ENCODE data around the gene PHYHIPL. TPM values are rescaled to one million over a fixed set of nuclear protein-coding genes. Genes with fewer than 3 reads are reported as not detected.

The PHYHIPL gene
- total RNA-seq, 2 donors from 2014 or later = not detected

- Mint-ChIP-seq H3K9me3 (peaks cover 1 to 3% of the 10 kb centered on the region in 2 donors), H3K4me1 (ENCODE audit: low read depth) (no peaks in the 10 kb centered on the region), H3K4me3 (no peak overlapping the region), H3K27me3 (ENCODE audit: low read depth) (peaks cover 12% of the 10 kb centered on the region), H3K27ac (no peak overlapping the region), H3K36me3 (ENCODE audit: insufficient read depth in 2 of 2) (peaks cover 4 to 7% of the 10 kb centered on the region in 2 donors)
- DNase-seq (no peak), ATAC-seq (replicated peaks in 1 of 2) (no peak)
Observed at GRCh38 chr10:59172567-59172966, 3.9 kb upstream of the PHYHIPL start.

- H3K36me3 Mint-ChIP-seq (ENCODE audit: insufficient read depth in 2 of 2) = peaks cover 4 to 7% of the 10 kb centered on the region in 2 donors
- no peak for DNase-seq
- no peak overlapping the region for H3K27ac Mint-ChIP-seq
- no peaks in the 10 kb centered on the region for H3K4me1 Mint-ChIP-seq (ENCODE audit: low read depth)
- ATAC-seq (replicated peaks in 1 of 2) = no peak
- peaks cover 1 to 3% of the 10 kb centered on the region in 2 donors for H3K9me3 Mint-ChIP-seq
- H3K4me3 Mint-ChIP-seq = no peak overlapping the region
- peaks cover 15% of the 10 kb centered on the region for H3K27me3 Mint-ChIP-seq (ENCODE audit: low read depth)
Observed at GRCh38 chr10:59173414-59173813, 3.0 kb upstream of the PHYHIPL start.

DNA sequence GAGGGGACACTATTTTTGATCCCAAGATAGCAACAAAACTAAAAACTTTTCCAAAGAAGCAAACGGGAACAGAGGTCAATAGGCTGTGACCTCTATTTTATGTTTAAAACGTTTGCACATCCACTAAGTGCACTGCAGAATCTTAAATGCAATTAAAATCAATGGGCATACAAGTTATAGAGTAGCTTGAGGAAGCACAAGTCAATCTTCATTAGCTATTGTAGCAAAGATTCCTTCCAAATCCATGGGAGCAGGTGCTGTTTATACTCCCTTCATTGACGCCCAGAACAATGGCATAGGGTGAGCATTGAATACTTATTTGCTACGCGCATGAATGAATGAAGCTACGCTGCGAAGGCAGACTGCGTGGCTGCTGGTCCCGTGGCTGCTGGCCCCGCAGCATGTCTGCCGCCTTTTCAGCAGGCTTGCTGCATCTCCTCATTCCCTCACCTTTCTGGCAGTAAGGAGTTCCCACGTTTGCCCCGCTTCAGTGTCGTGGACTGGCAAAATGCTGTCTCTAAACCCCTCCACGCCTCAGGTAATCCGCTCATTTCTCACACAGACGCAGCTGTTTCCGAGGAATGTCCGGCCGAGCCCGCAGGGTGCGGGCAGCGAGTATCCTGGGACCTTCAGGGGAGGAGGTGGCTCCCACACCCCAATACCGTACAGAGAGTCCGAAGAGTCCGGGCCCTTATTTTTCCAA, 754 bp upstream of the PHYHIPL start:
- Mint-ChIP-seq H3K36me3 (ENCODE audit: insufficient read depth in 2 of 2) (peaks cover 4 to 7% of the 10 kb centered on the region in 2 donors), H3K27me3 (ENCODE audit: low read depth) (peaks cover 15% of the 10 kb centered on the region), H3K4me1 (ENCODE audit: low read depth) (no peaks in the 10 kb centered on the region), H3K27ac (no peak overlapping the region), H3K4me3 (peak overlapping the region in 1 of 2 donors; percentile 37), H3K9me3 (peaks cover 1 to 3% of the 10 kb centered on the region in 2 donors)
- DNase-seq (no peak), ATAC-seq (replicated peaks in 1 of 2) (no peak)

- peak overlapping the region; percentile 38 to 43 for H3K4me3 Mint-ChIP-seq
- no peak for ATAC-seq (replicated peaks in 1 of 2)
Observed at GRCh38 chr10:59177031-59177797, 771 bp downstream of the PHYHIPL start.

DNA sequence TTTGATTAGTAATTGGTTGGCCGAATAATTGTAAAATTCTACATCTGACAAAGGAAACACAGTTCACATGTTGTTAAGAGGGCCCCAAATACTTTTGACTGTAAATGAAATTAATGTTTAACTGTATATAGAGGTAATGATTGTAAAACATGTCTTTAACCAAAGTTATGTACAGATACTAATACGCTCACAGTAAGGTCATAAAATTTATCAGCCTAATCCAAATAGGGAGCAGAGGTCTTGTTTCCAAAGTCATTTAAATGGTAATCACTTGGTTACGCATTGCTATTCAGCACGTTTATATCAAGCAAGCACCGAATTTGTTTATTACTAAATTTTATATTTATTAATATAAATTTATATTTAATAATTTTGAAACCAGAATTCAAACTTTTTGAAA, 1.4 kb downstream of the PHYHIPL start:
- H3K36me3 Mint-ChIP-seq (ENCODE audit: insufficient read depth in 2 of 2) = peaks cover 4 to 7% of the 10 kb centered on the region in 2 donors
- peaks cover 15% of the 10 kb centered on the region for H3K27me3 Mint-ChIP-seq (ENCODE audit: low read depth)
- DNase-seq = no peak
- H3K9me3 Mint-ChIP-seq = peaks cover 1 to 3% of the 10 kb centered on the region in 2 donors
- no peaks in the 10 kb centered on the region for H3K4me1 Mint-ChIP-seq (ENCODE audit: low read depth)
- no peak for ATAC-seq (replicated peaks in 1 of 2)
- no peak overlapping the region for H3K27ac Mint-ChIP-seq
- H3K4me3 Mint-ChIP-seq = no peak overlapping the region

More at GRCh38 chr10:59177031-59177797, 771 bp downstream of the PHYHIPL start:
- H3K36me3 Mint-ChIP-seq (ENCODE audit: insufficient read depth in 2 of 2) = peaks cover 4 to 7% of the 10 kb centered on the region in 2 donors
- peaks cover 15% of the 10 kb centered on the region for H3K27me3 Mint-ChIP-seq (ENCODE audit: low read depth)
- H3K27ac Mint-ChIP-seq = no peak overlapping the region
- peaks cover 1 to 3% of the 10 kb centered on the region in 2 donors for H3K9me3 Mint-ChIP-seq
- H3K4me1 Mint-ChIP-seq (ENCODE audit: low read depth) = no peaks in the 10 kb centered on the region
- no peak for DNase-seq

DNA sequence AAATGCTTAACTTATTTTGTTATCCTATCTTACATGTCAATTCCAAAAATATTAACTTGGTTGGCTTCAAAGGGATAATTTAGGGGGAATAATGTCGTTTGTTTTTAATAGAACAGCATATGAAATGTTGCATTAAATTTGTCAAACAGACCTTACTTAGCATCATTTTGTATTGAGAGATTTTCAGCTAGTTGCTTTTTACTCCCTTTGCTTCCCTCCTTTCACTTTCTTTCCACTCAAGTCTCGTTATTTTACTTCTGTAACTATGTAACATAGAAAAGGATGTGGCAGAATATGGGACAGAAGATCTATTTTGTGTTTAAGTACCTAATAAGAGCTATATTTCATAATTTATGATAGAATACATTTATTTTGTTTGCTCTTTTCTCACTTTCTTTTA, 2.6 kb downstream of the PHYHIPL start:
- ATAC-seq (replicated peaks in 1 of 2) = no peak
- Mint-ChIP-seq H3K27me3 (ENCODE audit: low read depth) (peaks cover 15% of the 10 kb centered on the region), H3K36me3 (ENCODE audit: insufficient read depth in 2 of 2) (peaks cover 4 to 7% of the 10 kb centered on the region in 2 donors), H3K4me1 (ENCODE audit: low read depth) (no peaks in the 10 kb centered on the region), H3K9me3 (peaks cover 1 to 3% of the 10 kb centered on the region in 2 donors), H3K27ac (no peak overlapping the region), H3K4me3 (no peak overlapping the region)
- no peak for DNase-seq

GRCh38 chr10:59180689-59181270, 4.3 kb downstream of the PHYHIPL start:
- H3K9me3 Mint-ChIP-seq = peaks cover 0 to 1% of the 10 kb centered on the region in 2 donors
- H3K36me3 Mint-ChIP-seq (ENCODE audit: insufficient read depth in 2 of 2) = peaks cover 4 to 7% of the 10 kb centered on the region in 2 donors
- no peak for ATAC-seq (replicated peaks in 1 of 2)
- H3K4me3 Mint-ChIP-seq = no peak overlapping the region
- DNase-seq = no peak
- peaks cover 9% of the 10 kb centered on the region for H3K27me3 Mint-ChIP-seq (ENCODE audit: low read depth)
- no peak overlapping the region for H3K27ac Mint-ChIP-seq
- H3K4me1 Mint-ChIP-seq (ENCODE audit: low read depth) = no peaks in the 10 kb centered on the region

GRCh38 chr10:59181668-59182067, 5.2 kb downstream of the PHYHIPL start:
- peaks cover 9% of the 10 kb centered on the region for H3K27me3 Mint-ChIP-seq (ENCODE audit: low read depth)
- DNase-seq = no peak
- H3K4me3 Mint-ChIP-seq = no peak overlapping the region

GRCh38 chr10:59190332-59190731, 13.9 kb downstream of the PHYHIPL start:
- no peak overlapping the region for H3K4me3 Mint-ChIP-seq
- ATAC-seq (replicated peaks in 1 of 2) = no peak
- peaks cover 0 to 3% of the 10 kb centered on the region in 2 donors for H3K36me3 Mint-ChIP-seq (ENCODE audit: insufficient read depth in 2 of 2)
- H3K4me1 Mint-ChIP-seq (ENCODE audit: low read depth) = no peaks in the 10 kb centered on the region
- no peak overlapping the region for H3K27ac Mint-ChIP-seq
- DNase-seq = no peak
- H3K9me3 Mint-ChIP-seq = peaks cover 0 to 4% of the 10 kb centered on the region in 2 donors
- H3K27me3 Mint-ChIP-seq (ENCODE audit: low read depth) = no peaks in the 10 kb centered on the region

More at GRCh38 chr10:59181668-59182067, 5.2 kb downstream of the PHYHIPL start:
- peaks cover 0 to 1% of the 10 kb centered on the region in 2 donors for H3K9me3 Mint-ChIP-seq
- peaks cover 4% of the 10 kb centered on the region in 2 donors for H3K36me3 Mint-ChIP-seq (ENCODE audit: insufficient read depth in 2 of 2)
- no peak overlapping the region for H3K27ac Mint-ChIP-seq
- H3K4me1 Mint-ChIP-seq (ENCODE audit: low read depth) = no peaks in the 10 kb centered on the region
- ATAC-seq (replicated peaks in 1 of 2) = no peak

DNA sequence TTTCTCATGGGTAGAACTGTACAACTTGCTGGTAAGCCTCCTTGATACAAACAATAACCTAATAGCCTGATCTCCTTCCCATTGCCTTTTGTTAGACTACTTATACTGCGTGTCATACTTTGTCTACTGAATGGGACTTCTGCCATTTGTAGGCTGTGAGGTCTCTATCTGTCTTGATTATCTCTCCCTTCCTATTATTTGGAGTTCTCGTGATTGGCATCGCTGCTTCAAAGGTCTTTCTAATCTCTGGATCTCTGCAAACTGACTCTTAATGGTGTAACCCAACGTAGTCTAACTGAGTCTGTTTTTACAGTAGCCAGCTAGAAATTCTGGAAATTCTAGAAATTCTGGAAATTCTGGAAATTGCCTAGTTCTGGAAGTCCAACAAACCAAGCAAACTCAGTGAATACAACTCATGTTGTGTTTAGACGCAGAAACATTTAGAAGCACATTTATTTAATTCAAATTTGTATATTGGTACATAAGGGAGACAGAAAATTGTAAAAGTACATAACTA, 29.8 kb downstream of the PHYHIPL start:
- Mint-ChIP-seq H3K36me3 (ENCODE audit: insufficient read depth in 2 of 2) (peaks cover 0 to 2% of the 10 kb centered on the region in 2 donors), H3K27me3 (ENCODE audit: low read depth) (no peaks in the 10 kb centered on the region), H3K4me1 (ENCODE audit: low read depth) (no peaks in the 10 kb centered on the region), H3K4me3 (no peak overlapping the region), H3K27ac (no peak overlapping the region), H3K9me3 (peaks cover 3 to 7% of the 10 kb centered on the region in 2 donors)
- DNase-seq = no peak
- no peak for ATAC-seq (replicated peaks in 1 of 2)

- H3K27me3 Mint-ChIP-seq (ENCODE audit: low read depth) = no peaks in the 10 kb centered on the region
- no peaks in the 10 kb centered on the region for H3K4me1 Mint-ChIP-seq (ENCODE audit: low read depth)
- no peak for ATAC-seq (replicated peaks in 1 of 2)
- no peak for DNase-seq
- no peak overlapping the region for H3K27ac Mint-ChIP-seq
- H3K4me3 Mint-ChIP-seq = no peak overlapping the region
- peaks cover 1 to 7% of the 10 kb centered on the region in 2 donors for H3K9me3 Mint-ChIP-seq
- no peaks in the 10 kb centered on the region for H3K36me3 Mint-ChIP-seq (ENCODE audit: insufficient read depth in 2 of 2)
Observed at GRCh38 chr10:59212301-59212798, 35.9 kb downstream of the PHYHIPL start.

DNA sequence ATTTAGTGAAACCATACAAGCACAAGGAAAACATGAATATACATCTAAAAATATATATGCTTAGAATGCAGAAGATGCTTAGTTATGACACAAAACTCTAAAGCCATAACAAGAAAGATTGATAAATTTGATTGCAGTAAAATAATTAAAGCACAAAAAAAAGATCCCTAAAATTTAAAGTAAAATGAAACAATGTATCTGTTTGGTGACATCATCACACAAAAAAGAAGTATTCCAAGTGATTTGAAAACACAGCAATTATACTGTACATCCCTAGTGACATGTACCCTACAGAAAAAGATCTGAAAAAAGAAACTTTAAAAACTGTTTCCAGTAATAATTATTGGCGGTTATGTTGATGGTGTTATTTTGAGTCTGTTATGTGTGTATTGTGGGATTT, 37.7 kb downstream of the PHYHIPL start:
- Mint-ChIP-seq H3K4me3 (no peak overlapping the region), H3K27ac (no peak overlapping the region), H3K4me1 (ENCODE audit: low read depth) (no peaks in the 10 kb centered on the region), H3K27me3 (ENCODE audit: low read depth) (no peaks in the 10 kb centered on the region), H3K36me3 (ENCODE audit: insufficient read depth in 2 of 2) (no peaks in the 10 kb centered on the region), H3K9me3 (no peaks in the 10 kb centered on the region)
- no peak for DNase-seq
- ATAC-seq (replicated peaks in 1 of 2) = no peak

Data from activated T-cell treated with anti-CD3 and anti-CD28 coated beads, Interleukin-2, amount 50 U/mL, for 72 hours (primary cell).